Activated gamma-delta T cell (primary cell): ENCODE data around the gene SLC6A18.
"Not testable (repeated sequence)": the region's sequence is repeated elsewhere in the genome, so short reads cannot be mapped to it uniquely, and the experiment has no call there.

Experiments used
- DNase-seq: peaks from one replicate; lab custom pipeline; 2025; lab: John Stamatoyannopoulos, UW

Gene SLC6A18

DNA sequence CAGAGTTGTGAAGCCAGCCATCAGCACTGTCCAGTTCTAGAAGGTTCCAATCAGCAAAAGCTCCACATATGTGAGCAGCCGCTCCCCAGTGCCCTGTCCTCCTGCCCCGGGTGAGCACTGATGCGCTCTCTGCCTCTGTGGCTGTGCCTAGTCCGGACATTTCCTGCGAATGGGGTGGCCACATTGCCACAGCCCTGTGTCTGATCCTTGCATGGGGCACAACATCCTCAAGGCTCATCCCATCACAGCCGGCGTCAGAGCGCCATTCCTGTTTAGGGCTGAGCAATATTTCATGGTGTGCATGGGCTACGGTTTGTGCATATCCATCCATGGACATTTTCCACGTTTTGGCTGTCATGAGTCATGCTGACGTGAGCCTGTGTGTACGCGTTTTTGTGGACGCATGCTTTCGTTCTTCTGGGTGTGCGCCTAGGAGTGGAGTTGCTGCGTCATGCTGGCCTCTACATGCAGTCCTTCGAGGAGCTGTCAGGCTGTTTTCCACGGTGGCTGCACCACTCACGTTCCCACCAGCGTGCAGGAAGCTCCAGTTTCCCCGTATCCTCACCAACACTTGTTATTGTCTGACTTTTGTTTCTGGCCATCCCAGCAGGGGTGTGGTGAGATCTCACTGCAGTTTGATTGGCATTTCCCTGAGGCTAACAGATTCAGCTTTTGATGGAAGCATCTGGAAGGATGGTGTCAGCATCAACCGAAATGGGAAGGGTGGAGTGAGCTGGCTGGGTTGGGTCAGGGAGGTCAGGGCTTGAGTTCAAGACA lies 9.7 kb upstream of the SLC6A18 start:
- DNase-seq = no peak

DNA sequence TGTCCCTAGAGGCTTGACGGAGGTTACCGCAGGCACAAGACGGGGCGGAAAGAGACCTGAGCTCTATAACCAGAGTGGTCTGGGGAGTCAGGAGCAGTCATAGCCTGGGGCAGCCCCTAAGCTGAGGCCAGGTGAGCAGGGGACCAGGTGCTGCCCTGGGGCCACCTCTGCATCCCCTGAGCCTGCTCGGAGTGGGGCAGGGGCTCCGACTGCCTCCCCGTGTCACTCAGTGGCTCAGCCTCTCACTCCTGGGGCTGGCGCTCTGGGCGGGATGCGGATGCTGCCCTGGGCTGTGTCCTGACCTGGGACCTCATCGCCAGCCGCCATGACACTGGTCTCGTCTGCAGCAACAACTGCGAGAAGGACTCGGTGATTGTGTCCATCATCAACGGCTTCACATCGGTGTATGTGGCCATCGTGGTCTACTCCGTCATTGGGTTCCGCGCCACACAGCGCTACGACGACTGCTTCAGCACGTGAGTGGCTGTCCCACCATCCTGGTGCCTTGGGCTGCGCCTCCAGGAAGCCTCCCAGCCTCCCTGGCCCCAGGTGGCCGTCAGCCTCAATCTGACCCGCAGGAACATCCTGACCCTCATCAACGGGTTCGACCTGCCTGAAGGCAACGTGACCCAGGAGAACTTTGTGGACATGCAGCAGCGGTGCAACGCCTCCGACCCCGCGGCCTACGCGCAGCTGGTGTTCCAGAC lies 8.8 kb upstream of the SLC6A18 start:
- DNase-seq = no peak

DNA sequence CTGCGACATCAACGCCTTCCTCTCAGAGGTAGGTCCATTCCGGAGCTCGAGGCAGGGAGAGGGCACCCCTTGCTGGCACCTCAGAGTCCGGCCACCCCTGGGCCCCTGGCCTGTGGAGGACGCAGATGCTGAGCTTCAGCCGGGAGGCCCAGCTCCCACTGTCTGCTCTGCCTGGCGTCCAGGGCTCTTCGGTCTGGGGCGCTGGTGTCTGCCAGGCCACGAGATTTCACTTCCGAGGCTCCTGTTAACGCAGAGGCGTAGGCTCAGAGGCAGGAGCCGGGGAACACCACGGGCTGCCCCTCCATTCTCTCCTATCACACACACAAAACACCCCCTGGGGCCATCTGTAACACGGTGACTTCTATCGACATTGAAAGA lies 8.3 kb upstream of the SLC6A18 start:
- no peak for DNase-seq

DNA sequence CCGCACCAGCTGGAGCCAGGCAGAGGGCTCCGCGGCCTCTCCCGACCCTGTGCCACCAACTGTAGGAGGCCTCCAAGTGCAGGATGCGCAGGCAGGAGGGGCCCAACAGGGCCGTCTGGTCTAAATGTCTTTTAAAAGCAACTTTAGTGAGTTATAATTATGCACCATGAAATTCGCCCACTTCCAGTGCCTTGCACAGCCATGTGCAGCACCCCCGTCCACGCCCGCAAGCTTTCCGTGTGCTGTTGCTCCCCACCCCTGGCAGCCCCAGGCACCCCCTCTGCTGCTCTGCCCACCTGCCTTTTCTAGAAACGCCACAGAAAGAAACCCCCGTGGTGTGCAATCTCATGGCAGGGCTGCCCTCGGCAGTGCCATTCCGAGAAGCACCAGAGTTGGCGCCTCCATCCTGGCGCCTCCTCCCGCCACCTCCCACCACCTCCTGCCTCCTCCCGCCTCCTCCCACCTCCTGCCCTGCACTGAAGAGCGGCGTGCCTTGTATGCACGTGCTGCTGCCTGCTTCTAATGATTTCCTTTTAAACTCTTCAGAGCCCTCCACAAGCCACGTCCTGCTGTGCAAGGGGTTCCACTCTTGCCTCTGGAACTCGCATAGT lies 7.5 kb upstream of the SLC6A18 start:
- DNase-seq = no peak

DNA sequence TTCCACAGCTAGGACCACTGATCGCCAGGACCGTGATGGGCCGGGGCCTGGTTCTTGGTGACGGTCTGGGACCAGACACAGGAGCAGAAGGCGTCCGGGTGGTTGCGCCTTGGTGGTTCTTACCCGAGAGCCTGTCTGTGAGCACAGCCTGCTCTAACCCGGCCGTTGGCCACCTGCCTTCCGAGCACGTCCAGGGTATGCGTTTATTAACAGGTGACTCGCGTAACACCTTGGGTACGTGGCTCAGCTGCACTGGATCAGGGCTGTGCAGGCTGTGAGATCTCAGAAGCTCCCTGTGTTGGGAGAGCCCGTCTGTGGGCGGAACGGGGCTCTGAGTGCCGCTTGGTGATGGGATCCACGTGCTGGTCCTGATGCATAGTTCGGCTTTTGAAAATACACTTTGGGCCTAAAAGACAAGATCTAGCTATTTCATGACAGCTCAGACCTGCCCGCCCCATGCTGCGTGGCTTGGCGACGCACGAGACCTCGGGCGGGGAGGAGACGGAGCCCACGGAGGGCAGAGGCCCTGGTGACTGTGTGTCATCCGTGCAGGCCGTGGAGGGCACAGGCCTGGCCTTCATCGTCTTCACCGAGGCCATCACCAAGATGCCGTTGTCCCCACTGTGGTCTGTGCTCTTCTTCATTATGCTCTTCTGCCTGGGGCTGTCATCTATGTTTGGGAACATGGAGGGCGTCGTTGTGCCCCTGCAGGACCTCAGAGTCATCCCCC lies 6.7 kb upstream of the SLC6A18 start:
- DNase-seq = no peak

DNA sequence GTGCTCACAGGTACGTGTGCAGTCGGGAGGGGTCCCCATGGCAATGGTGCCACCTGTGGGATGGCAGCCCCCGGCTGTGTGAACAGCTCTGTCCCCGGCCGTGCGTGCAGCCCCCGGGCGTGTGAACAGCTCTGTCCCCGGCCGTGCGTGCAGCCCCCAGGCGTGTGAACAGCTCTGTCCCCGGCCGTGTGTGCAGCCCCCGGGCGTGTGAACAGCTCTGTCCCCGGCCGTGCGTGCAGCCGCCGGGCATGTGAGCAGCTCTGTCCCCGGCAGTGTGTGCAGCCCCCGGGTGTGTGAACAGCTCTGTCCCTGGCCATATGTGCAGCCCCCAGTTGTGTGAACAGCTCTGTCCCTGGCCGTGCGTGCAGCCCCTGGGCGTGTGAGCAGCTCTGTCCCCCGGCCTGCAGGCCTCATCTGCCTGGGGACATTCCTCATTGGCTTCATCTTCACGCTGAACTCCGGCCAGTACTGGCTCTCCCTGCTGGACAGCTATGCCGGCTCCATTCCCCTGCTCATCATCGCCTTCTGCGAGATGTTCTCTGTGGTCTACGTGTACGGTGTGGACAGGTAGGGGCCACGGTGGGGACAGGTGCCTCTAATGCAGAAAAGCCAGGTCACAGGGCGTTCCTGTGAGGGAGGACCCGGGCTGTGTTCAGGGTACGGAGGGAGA lies 5.9 kb upstream of the SLC6A18 start:
- DNase-seq = no peak

DNA sequence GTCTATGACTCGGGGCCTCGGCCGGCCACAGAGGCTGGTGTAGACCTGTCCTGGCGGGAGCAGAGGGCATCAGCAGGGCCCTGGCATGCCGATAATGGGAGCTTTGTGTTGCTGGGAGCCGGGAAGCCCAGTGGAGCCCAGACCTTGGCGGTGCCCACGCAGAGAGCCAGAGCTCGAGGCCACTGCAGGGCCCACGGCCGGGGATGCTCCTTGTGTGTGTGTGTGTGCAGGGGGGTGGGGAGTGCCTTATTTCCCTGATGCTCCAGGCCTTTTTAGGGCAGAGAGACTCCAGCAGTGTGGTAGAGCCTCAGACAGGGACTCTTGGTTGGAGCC lies 5.4 kb upstream of the SLC6A18 start:
- no peak for DNase-seq

DNA sequence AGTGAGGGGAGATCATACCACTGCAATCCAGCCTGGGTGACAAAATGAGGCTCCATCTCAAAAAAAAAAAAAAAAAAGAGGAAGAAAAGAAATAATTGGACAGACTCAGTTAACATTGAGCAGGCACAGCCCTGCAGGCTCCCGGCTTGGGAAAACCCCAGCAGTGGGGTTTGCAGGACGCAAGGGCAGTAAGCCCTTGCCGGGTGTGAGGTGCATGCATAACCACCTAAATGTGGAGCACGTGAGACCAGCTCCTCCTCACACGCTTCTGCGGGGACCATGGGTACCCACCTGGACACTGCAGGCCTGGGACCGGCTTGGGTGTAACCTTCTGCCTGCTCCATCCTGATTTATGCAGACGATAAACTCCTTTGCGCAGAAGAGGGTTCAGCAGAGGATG lies 4.8 kb upstream of the SLC6A18 start:
- DNase-seq = no peak

DNA sequence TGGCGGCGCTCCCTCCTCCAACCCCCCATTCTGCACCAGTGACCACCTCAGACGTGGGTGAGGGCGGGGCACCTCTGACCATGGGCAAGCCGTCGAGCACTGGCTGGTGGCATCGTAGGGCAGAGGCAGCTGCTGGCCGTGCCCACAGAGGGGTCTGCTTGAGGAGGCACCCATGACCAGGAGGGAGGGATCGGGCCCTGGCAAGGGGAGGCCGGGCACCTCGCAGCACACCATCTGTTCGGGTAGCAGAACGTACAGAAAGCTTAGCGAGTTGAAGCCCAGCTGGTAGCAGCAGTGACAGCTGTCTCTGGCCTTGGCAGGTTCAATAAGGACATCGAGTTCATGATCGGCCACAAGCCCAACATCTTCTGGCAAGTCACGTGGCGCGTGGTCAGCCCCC lies 4.3 kb upstream of the SLC6A18 start:
- no peak for DNase-seq

DNA sequence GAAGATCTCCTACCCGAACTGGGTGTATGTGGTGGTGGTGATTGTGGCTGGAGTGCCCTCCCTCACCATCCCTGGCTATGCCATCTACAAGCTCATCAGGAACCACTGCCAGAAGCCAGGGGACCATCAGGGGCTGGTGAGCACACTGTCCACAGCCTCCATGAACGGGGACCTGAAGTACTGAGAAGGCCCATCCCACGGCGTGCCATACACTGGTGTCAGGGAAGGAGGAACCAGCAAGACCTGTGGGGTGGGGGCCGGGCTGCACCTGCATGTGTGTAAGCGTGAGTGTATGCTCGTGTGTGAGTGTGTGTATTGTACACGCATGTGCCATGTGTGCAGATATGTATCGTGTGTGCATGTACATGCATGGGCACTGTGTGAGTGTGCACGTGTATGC lies 3.5 kb upstream of the SLC6A18 start:
- DNase-seq = no peak

DNA sequence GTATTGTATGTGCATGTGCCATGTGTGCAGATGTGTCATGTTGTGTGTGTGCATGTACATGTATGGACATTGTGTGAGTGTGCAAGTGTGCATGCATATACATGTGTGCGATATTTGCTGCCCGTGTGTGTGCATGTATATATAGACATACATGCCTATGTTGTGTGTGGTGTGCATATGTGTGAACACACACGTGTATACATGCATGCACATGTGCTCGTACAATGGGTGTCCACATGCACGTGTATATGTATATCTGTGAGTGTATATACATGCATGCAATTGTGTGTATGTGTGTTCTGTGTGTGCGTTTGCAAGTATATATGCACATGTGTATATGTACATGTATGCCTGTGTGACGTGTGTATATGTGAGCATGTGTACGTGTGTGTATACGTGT lies 3.0 kb upstream of the SLC6A18 start:
- DNase-seq = no peak

DNA sequence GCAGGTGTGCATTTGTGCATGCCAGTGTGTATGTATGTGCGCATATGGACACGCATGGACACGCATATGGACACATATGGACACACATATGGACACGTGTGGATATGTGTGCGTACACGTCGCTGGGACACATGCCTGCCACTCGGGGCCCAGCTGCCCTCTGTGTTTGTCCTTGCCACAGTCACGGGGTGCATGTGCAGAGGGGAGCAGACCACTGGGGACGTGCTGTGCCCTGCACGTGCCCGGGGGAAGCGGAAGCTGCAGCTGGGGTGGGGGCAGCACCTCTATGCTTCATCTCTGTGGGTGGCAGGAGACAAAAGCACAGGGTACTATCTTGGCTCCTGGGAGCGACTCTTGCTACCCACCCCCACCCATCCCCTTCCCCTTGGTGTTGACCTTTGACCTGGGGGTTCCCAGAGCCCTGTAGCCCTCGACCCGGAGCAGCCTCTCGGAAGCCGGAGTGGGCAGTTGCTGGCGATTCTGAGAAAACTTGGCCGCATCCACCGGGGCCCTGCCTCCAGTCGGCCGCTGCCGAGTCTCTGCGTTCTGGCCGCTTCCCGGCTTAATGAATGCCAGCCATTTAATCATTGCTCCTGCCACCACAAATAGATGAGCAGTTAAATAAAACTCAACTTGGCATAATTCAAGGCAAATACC lies 2.4 kb upstream of the SLC6A18 start:
- DNase-seq = no peak

DNA sequence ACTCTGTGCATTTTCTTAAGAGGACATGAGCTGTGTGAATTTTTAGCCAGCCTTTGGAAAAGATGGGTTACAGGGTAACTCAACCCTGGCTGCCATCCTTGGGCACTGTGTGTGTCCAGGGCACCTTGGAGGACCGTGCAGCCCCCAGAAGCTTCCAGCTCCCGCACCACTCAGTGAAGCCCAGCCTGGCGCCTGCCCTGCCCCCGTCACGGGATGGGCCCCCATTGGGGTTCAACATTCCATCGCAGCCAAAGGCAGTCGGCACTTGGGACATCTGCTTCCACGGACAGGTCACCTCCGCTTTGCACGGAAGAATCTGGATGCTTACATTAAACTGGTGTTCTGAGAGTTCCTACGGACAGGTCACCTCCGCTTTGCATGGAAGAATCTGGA lies 1.9 kb upstream of the SLC6A18 start:
- no peak for DNase-seq

DNA sequence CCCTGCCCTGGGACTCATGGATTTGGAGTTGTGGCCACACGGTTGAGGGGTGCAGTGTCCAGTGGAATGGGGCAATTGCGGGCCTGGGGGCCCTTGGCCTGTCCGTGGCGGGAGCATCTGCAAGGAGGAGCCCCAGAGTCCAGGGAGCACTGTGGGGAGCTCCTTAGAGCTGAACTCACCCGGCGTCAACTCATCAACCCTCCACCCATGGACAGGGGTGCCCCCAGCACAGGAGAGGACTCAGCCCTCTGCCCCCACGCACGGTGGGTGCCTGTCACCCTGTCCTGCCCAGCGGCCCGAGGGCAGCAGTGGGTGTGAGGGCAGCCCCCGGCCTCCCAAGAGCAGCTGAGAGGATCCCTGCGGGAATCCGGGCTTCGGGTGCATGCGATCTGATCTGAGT lies 550 bp upstream of the SLC6A18 start:
- no peak for DNase-seq

DNA sequence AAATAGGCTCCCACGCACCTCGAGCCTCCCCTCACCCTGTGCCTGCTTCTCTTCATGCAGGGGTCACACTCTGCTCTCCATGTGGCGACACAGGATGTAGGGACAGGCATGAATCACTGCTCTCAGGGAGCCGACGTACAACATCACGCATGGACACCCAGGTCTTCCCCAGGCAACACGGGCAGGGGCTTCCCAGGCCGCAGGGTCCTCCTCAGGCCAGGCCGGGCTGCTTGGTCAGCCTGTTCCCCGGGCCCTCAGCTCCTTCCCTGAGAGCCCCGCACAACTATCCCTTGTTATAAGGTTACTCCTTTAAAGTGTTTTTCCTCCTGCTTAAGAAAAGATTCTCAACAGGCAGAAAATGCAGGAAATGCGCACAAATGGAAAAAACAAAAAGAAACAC lies 1.1 kb downstream of the SLC6A18 start:
- no peak for DNase-seq

DNA sequence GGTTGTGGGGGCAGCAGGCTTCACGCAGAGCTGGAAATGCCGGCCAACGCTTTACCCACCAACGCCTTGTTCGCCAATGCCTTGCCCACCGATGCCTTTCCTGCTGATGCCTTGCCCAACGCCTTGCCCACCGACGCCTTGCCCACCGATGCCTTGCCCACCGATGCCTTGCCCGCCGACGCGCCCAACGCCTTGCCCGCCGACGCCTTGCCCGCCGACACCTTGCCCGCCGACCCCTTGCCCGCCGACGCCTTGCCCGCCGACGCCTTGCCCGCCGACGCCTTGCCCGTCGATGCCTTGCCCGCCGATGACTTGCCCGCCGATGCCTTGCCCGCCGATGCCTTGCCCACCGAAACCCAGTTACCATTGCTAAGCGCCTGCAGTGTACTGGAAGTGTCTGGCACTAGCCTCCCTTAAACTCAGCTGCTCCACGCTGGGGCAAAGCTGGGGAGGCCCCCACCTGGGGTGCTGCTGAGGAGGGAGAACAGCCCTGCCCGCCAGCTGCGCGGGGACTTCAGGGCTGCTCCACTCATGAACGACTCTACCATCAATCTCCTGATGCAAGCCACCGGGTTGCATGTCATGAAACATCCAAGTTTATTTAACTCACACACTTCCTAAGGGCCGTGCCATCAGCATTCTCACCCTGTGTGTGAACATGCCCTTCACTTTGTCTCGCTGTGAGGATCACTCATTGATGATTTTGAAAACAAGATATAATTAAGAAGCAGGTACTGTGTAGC lies 1.8 kb downstream of the SLC6A18 start:
- no peak for DNase-seq

DNA sequence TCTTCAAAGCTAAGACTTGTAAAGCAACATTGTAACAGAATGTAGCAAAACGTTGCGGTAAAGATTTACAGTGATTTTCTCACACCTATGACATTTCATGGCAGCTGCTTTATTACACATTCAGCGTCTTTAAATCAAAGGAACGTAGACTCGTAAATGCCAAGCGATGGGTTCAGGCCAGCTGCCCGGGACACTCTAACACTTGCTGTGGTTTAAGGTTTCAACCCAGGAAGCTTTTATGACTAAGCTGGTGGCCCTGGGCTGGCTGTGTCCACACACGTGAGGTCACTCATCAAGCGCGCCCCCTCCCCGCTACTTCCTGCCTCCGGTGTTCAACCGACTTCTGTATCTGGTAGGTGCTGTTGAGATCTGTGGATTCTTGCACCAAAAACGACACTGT lies 2.5 kb downstream of the SLC6A18 start:
- DNase-seq = no peak

DNA sequence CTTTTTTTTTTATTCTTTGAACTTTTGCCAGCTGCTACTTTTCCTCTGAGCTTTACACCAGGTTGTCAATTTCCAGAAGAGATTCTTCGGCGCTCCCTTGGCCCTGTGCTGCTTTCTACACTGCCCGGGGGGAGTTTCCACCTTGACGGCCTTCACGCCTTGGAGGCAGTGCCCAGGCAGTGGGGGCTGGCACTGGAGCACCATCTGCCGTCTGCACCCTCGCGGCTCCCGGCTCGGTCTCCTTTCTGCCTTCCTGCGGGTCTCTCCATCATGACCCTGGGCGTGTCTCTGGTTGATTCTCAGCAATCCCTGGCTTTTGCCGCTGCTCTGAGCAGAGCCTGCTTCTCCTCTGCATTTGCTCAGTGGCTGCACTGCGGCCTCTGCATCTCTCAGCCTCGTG lies 2.9 kb downstream of the SLC6A18 start:
- no peak for DNase-seq

DNA sequence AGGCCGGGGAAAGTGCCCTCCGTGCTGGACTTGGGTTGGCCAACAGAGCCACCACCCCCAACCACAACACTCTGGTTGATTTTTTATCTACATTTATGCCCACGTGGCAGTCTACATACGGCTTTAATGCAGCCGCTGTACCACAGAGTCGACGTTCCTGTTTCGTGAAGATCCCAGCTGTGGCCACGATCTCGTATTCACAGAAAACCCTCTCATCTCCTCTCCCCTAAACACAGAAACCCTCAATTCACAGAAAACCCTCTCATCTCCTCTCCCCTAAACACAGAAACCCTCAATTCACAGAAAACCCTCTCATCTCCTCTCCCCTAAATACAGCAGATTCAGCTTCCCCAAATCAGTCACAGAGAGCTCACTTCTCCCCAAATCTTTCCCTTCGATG lies 3.8 kb downstream of the SLC6A18 start:
- DNase-seq = not testable (repeated sequence)

DNA sequence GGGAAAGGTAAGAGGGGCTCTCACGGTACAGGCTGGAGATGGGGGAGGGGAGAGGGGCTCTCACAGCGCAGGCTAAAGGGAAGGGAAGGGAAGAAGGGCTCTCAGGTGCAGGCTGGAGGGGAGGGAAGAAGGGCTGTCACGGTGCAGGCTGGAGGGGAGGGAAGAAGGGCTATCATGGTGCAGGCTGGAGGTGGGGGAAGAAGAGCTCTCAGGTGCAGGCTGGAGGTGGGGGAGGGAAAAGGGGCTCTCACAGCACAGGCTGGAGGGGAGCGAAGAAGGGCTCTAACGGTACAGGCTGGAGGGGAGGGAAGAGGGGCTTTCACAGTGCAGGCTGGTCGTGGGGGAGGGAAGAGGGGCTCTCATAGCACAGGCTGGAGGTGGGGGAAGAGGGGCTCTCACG lies 4.6 kb downstream of the SLC6A18 start:
- no peak for DNase-seq

DNA sequence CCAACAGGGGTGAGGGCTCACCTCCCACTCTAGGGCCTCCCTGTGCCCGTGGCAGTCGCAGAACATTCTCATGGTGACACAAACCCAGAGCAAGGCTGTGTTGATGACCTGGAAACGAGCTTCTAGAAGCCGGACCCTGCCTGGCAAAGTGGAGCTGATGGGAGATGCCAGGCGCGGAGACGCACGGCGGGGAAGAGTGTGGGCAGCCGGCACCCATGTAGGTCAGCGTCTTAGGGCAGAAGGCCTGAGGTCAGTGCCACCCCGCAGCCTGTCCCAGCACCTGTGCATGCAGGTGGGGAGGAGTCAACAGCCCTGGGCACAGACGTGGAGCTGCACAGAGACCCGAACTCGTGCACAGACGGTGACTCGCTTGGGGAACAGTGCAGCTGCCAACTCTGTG lies 5.4 kb downstream of the SLC6A18 start:
- DNase-seq = no peak
